ENCODE data around the gene CEP135. TPM values are rescaled to one million over a fixed set of nuclear protein-coding genes. Genes with fewer than 3 reads are reported as not detected.

Gene CEP135
- total RNA-seq, 1 donor from 2014 or later: 6.1 TPM

- Histone ChIP-seq H3K36me3 (no peaks in the 10 kb centered on the region), H3K27ac (no peak overlapping the region), H3K4me1 (no peaks in the 10 kb centered on the region), H3K9me3 (no peaks in the 10 kb centered on the region), H3K4me3 (no peak overlapping the region), H3K27me3 (no peaks in the 10 kb centered on the region)
- TF ChIP-seq POLR2A (IDR thresholded peaks at IDR 0.05) (no peak), POLR2AphosphoS5 (IDR thresholded peaks at IDR 0.05; ENCODE audit: insufficient read depth in 1 of 2, low read depth in 1 of 2) (no peak)
- DNase-seq (ENCODE audit: extremely low spot score in 2 of 2): no peak
- intact Hi-C loops (cut with DNase I): no loop called here
These were observed 10.3 kb upstream of the CEP135 start for GRCh38 chr4:55938481-55938880.

GRCh38 chr4:55939421-55939820 lies 9.3 kb upstream of the CEP135 start:
- no peak overlapping the region for H3K4me3 ChIP-seq
- no peaks in the 10 kb centered on the region for H3K9me3 ChIP-seq
- DNase-seq (ENCODE audit: extremely low spot score in 2 of 2): no peak
- no peaks in the 10 kb centered on the region for H3K36me3 ChIP-seq
- no peaks in the 10 kb centered on the region for H3K27me3 ChIP-seq
- H3K27ac ChIP-seq: no peak overlapping the region
- no peaks in the 10 kb centered on the region for H3K4me1 ChIP-seq
- intact Hi-C loops (cut with DNase I): no loop called here
- TF ChIP-seq POLR2A (IDR thresholded peaks at IDR 0.05): no peak
- TF ChIP-seq CTCF (IDR thresholded peaks at IDR 0.05): no peak
- no peak for TF ChIP-seq POLR2AphosphoS5 (IDR thresholded peaks at IDR 0.05; ENCODE audit: insufficient read depth in 1 of 2, low read depth in 1 of 2)

- H3K36me3 ChIP-seq: no peaks in the 10 kb centered on the region
- H3K4me1 ChIP-seq: peaks cover 4% of the 10 kb centered on the region
- no peak overlapping the region for H3K27ac ChIP-seq
- TF ChIP-seq POLR2AphosphoS5 (IDR thresholded peaks at IDR 0.05; ENCODE audit: insufficient read depth in 1 of 2, low read depth in 1 of 2) (no peak), POLR2A (IDR thresholded peaks at IDR 0.05) (no peak), CTCF (IDR thresholded peaks at IDR 0.05) (no peak)
- no peak for DNase-seq (ENCODE audit: extremely low spot score in 2 of 2)
- H3K27me3 ChIP-seq: no peaks in the 10 kb centered on the region
- intact Hi-C loops (cut with DNase I): no loop called here
- H3K9me3 ChIP-seq: no peaks in the 10 kb centered on the region
- H3K4me3 ChIP-seq: no peak overlapping the region
These were observed 6.8 kb upstream of the CEP135 start for GRCh38 chr4:55941881-55942396.

- Histone ChIP-seq H3K36me3 (no peaks in the 10 kb centered on the region), H3K27ac (peak overlapping the region; percentile 91), H3K4me1 (peaks cover 33% of the 10 kb centered on the region), H3K4me3 (peak overlapping the region in 1 of 2 donors; percentile 68), H3K9me3 (no peaks in the 10 kb centered on the region), H3K27me3 (no peaks in the 10 kb centered on the region)
- TF ChIP-seq POLR2A (IDR thresholded peaks at IDR 0.05): no peak
- TF ChIP-seq POLR2AphosphoS5 (IDR thresholded peaks at IDR 0.05; ENCODE audit: insufficient read depth in 1 of 2, low read depth in 1 of 2): no peak
- TF ChIP-seq CTCF (IDR thresholded peaks at IDR 0.05): no peak
- intact Hi-C loops (cut with DNase I): no loop called here
- DNase-seq (ENCODE audit: extremely low spot score in 2 of 2): no peak
These were observed 1.4 kb upstream of the CEP135 start for GRCh38 chr4:55947254-55947882.

GRCh38 chr4:55947912-55948725 lies 626 bp upstream of the CEP135 start:
- no peaks in the 10 kb centered on the region for H3K27me3 ChIP-seq
- TF ChIP-seq POLR2A (IDR thresholded peaks at IDR 0.05): no peak
- TF ChIP-seq POLR2AphosphoS5 (IDR thresholded peaks at IDR 0.05; ENCODE audit: insufficient read depth in 1 of 2, low read depth in 1 of 2): peak in 1 of 2 donors; percentile 67
- no peak for TF ChIP-seq CTCF (IDR thresholded peaks at IDR 0.05)

More at GRCh38 chr4:55947912-55948725, 626 bp upstream of the CEP135 start:
- Histone ChIP-seq H3K4me1 (peaks cover 33% of the 10 kb centered on the region), H3K36me3 (no peaks in the 10 kb centered on the region), H3K9me3 (no peaks in the 10 kb centered on the region), H3K4me3 (peak overlapping the region; percentile 60 to 68), H3K27ac (peak overlapping the region; percentile 91)
- intact Hi-C loops (cut with DNase I): no loop called here
- DNase-seq (ENCODE audit: extremely low spot score in 2 of 2): no peak
